HG02870 (cell line): Measurements from ENCODE around the gene CD82.
"Not testable (repeated sequence)": the region's sequence is repeated elsewhere in the genome, so short reads cannot be mapped to it uniquely, and the experiment has no call there.

Experiments used
- ATAC-seq: cut with Tn5 transposase; IDR thresholded peaks from one replicate; pipeline ENCODE4 v1.9.1; 2021; ENCODE audit warnings: mild to moderate bottlenecking, moderate library complexity; ENCODE audit not compliant: unreplicated experiment

The CD82 gene

GRCh38 chr11:44533921-44534711 lies 31.3 kb upstream of the CD82 start:
- ATAC-seq = no peak

GRCh38 chr11:44535191-44535980 lies 30.1 kb upstream of the CD82 start:
- no peak for ATAC-seq

- ATAC-seq = no peak
Measured at GRCh38 chr11:44536788-44537516, 28.5 kb upstream of the CD82 start.

GRCh38 chr11:44537679-44538078 lies 27.8 kb upstream of the CD82 start:
- no peak for ATAC-seq

- peak; percentile 85 for ATAC-seq
Measured at GRCh38 chr11:44538375-44539054, 26.9 kb upstream of the CD82 start.

- no peak for ATAC-seq
Measured at GRCh38 chr11:44539971-44540370, 25.5 kb upstream of the CD82 start.

GRCh38 chr11:44540667-44541066 lies 24.8 kb upstream of the CD82 start:
- no peak for ATAC-seq

GRCh38 chr11:44542372-44542771 lies 23.1 kb upstream of the CD82 start:
- ATAC-seq = no peak

GRCh38 chr11:44546984-44547383 lies 18.5 kb upstream of the CD82 start:
- ATAC-seq = not testable (repeated sequence)

GRCh38 chr11:44547534-44547933 lies 17.9 kb upstream of the CD82 start:
- not testable (repeated sequence) for ATAC-seq

GRCh38 chr11:44548032-44548695 lies 17.3 kb upstream of the CD82 start:
- no peak for ATAC-seq

GRCh38 chr11:44548961-44549749 lies 16.3 kb upstream of the CD82 start:
- ATAC-seq = not testable (repeated sequence)

- ATAC-seq = no peak
Measured at GRCh38 chr11:44550123-44550522, 15.3 kb upstream of the CD82 start.

- ATAC-seq = no peak
Measured at GRCh38 chr11:44551456-44552139, 13.9 kb upstream of the CD82 start.

GRCh38 chr11:44555031-44555800 lies 10.2 kb upstream of the CD82 start:
- ATAC-seq = no peak

- ATAC-seq = peak; percentile 29
Measured at GRCh38 chr11:44556735-44557409, 8.6 kb upstream of the CD82 start.

GRCh38 chr11:44557464-44557863 lies 8.0 kb upstream of the CD82 start:
- no peak for ATAC-seq
